Measurements from ENCODE around the gene DNAJA3.

DNA sequence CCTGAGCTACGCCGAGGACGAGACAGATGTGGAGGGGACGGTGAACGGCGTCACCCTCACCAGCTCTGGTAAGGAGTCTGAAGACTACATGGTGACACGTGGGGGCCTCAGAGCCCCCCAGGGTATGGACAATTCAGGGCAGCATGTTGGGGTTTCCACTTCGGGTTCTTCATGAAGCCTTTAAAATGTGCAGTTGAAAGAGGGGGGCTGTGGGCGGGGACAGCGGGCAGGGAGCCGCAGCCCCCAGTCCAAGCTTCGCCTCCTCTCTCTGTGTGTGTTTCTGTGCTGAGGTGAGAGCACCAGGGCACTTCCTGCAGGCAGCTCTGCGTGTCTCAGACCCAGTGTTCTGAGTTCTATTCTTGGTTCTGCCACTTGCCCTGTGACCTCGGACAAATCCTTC is 24.8 kb downstream of the DNAJA3 start:
- TF ChIP-seq, protein P1, sequence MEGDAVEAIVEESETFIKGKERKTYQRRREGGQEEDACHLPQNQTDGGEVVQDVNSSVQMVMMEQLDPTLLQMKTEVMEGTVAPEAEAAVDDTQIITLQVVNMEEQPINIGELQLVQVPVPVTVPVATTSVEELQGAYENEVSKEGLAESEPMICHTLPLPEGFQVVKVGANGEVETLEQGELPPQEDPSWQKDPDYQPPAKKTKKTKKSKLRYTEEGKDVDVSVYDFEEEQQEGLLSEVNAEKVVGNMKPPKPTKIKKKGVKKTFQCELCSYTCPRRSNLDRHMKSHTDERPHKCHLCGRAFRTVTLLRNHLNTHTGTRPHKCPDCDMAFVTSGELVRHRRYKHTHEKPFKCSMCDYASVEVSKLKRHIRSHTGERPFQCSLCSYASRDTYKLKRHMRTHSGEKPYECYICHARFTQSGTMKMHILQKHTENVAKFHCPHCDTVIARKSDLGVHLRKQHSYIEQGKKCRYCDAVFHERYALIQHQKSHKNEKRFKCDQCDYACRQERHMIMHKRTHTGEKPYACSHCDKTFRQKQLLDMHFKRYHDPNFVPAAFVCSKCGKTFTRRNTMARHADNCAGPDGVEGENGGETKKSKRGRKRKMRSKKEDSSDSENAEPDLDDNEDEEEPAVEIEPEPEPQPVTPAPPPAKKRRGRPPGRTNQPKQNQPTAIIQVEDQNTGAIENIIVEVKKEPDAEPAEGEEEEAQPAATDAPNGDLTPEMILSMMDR (IDR thresholded peaks at IDR 0.05), result no peak
- TF ChIP-seq POLR2A (IDR thresholded peaks at IDR 0.05), result no peak

Data from right lobe of liver (tissue), 4 donors.